Fibroblast of the aortic adventitia (primary cell): Measurements from ENCODE around the gene LDLRAD2. TPM values are rescaled to one million over a fixed set of nuclear protein-coding genes. Genes with fewer than 3 reads are reported as not detected.

ENCODE experiments used
- DNase-seq: peaks from one replicate; pipeline ENCODE4 v3.0.0-alpha.2; 2010; ENCODE audit warnings: low read depth
- H3K4me3 ChIP-seq: 2 replicates; pipeline ENCODE4 v1.5.1; 2011; ENCODE audit warnings: low read depth, mild to moderate bottlenecking, control low read depth, low read length, moderate library complexity
- CTCF ChIP-seq: IDR thresholded peaks from 2 replicates; pipeline ENCODE4 v1.5.1; 2011; ENCODE audit warnings: mild to moderate bottlenecking, low read length, control low read depth, inconsistent platforms; ENCODE audit not compliant: insufficient read depth
- total RNA-seq: library from RNA; depleted of rRNA; stranded (reverse); fragments of >200 nt; gene quantifications from 2 replicates; pipeline ENCODE4 v1.2.3, GENCODE V29; 2012; ENCODE audit warnings: low replicate concordance

Gene LDLRAD2
- total RNA-seq, 1 donor: 0.09 TPM

- DNase-seq: no peak
- TF ChIP-seq CTCF: no peak
- H3K4me3 ChIP-seq: no peak overlapping the region
Measured at GRCh38 chr1:21851430-21852250, 39.6 kb downstream of the LDLRAD2 start.

- no peak overlapping the region for H3K4me3 ChIP-seq
- TF ChIP-seq CTCF: no peak
- no peak for DNase-seq
Measured at GRCh38 chr1:21852282-21853130, 40.4 kb downstream of the LDLRAD2 start.

GRCh38 chr1:21853131-21853427 lies 41.0 kb downstream of the LDLRAD2 start:
- no peak overlapping the region for H3K4me3 ChIP-seq
- no peak for TF ChIP-seq CTCF
- DNase-seq: no peak

- H3K4me3 ChIP-seq: no peak overlapping the region
- TF ChIP-seq CTCF: no peak
- no peak for DNase-seq
Measured at GRCh38 chr1:21854090-21854750, 42.2 kb downstream of the LDLRAD2 start.

- DNase-seq: no peak
- no peak for TF ChIP-seq CTCF
- no peak overlapping the region for H3K4me3 ChIP-seq
Measured at GRCh38 chr1:21854751-21855131, 42.7 kb downstream of the LDLRAD2 start.

- no peak overlapping the region for H3K4me3 ChIP-seq
- no peak for TF ChIP-seq CTCF
- no peak for DNase-seq
Measured at GRCh38 chr1:21855257-21856096, 43.4 kb downstream of the LDLRAD2 start.
